Esophagus muscularis mucosa (tissue), 3 donors: ENCODE results near the gene GJD2.

ENCODE experiments used
- CTCF ChIP-seq, 3 experiments: fragments of 200-600 bp in 2 of 3; fragments of 450-650 bp in 1 of 3; sonication (generic) in 2 of 3; IDR thresholded peaks; one replicate each; pipeline ENCODE4 v1.5.1; 2017 to 2019; ENCODE audit warnings: antibody characterized with exemption in 3 of 3, mild to moderate bottlenecking in 2 of 3, moderate library complexity in 1 of 3
- POLR2A ChIP-seq: fragments of 450-650 bp; IDR thresholded peaks from one replicate; pipeline ENCODE4 v1.6.1; 2017; ENCODE audit warnings: antibody characterized with exemption, moderate library complexity, mild to moderate bottlenecking, low read depth

GRCh38 chr15:34718681-34719665, 35.8 kb downstream of the GJD2 start:
- TF ChIP-seq CTCF (IDR thresholded peaks at IDR 0.05) (no peak), POLR2A (no peak)
